Tibial artery (tissue), 4 donors: ENCODE results near the gene SMARCAL1.
A peak's percentile ranks its signal among the peaks of the same experiment; 100 is the strongest.

Experiments
- DNase-seq, 2 donors: peaks; one replicate each; pipeline ENCODE4 v3.0.0-alpha.2; 2019
- H3K27ac ChIP-seq, 2 donors: fragments of 200-600 bp; sonication (generic) in 1 of 2; 1 replicate in 1 of 2; 2 replicates in 1 of 2; pipeline ENCODE4 v1.5.1; 2018 to 2019; ENCODE audit warnings: mild to moderate bottlenecking in 1 of 2
- H3K27me3 ChIP-seq, 2 donors: fragments of 200-600 bp; sonication (generic) in 1 of 2; one replicate each; pipeline versions ENCODE4 v1.5.1 to v1.6.0; 2016 to 2019
- H3K36me3 ChIP-seq, 3 donors: fragments of 200-600 bp; sonication (generic) in 2 of 3; one replicate each; pipeline ENCODE4 v1.5.1; 2016 to 2019; ENCODE audit warnings: mild to moderate bottlenecking in 2 of 3
- H3K4me1 ChIP-seq, 4 donors: fragments of 200-600 bp; sonication (generic) in 2 of 4; 1 replicate in 3 of 4; 2 replicates in 1 of 4; pipeline ENCODE4 v1.5.1; 2016 to 2019
- H3K4me3 ChIP-seq, 2 donors: fragments of 200-600 bp; sonication (generic) in 1 of 2; 1 replicate in 1 of 2; 2 replicates in 1 of 2; pipeline ENCODE4 v1.5.1; 2018 to 2019; ENCODE audit warnings: mild to moderate bottlenecking in 2 of 2
- H3K9me3 ChIP-seq, 3 donors: fragments of 200-600 bp; sonication (generic) in 1 of 3; one replicate each; pipeline ENCODE4 v1.5.1; 2016 to 2019
- CTCF ChIP-seq, 2 experiments: fragments of 200-600 bp in 1 of 2; fragments of 450-650 bp in 1 of 2; IDR thresholded peaks; one replicate each; pipeline ENCODE4 v1.5.1; 2017 to 2019; ENCODE audit warnings: antibody characterized with exemption in 2 of 2, mild to moderate bottlenecking in 1 of 2, moderate library complexity in 1 of 2
- intact Hi-C: fragments of 100-400 bp; cut with DNase I; formaldehyde crosslinking; loops from one replicate; pipeline ENCODE4 v1.15.0; 2023; ENCODE audit warnings: low total_unique reads

The SMARCAL1 gene

GRCh38 chr2:216486271-216486670, 74.0 kb downstream of the SMARCAL1 start:
- Histone ChIP-seq H3K27me3 (no peaks in the 10 kb centered on the region), H3K36me3 (peaks cover 8 to 22% (median 14%) of the 10 kb centered on the region in 3 donors), H3K9me3 (no peaks in the 10 kb centered on the region), H3K27ac (no peak overlapping the region), H3K4me1 (no peaks in the 10 kb centered on the region), H3K4me3 (no peak overlapping the region)
- DNase-seq = no peak
- no peak for TF ChIP-seq CTCF (IDR thresholded peaks at IDR 0.05)
- intact Hi-C loops = no loop called here

- intact Hi-C loops = no loop called here
- DNase-seq = peak in 1 of 2 donors; percentile 36
- no peak for TF ChIP-seq CTCF (IDR thresholded peaks at IDR 0.05)
- Histone ChIP-seq H3K27me3 (no peaks in the 10 kb centered on the region), H3K36me3 (peaks cover 8 to 18% (median 9%) of the 10 kb centered on the region in 3 donors), H3K27ac (no peak overlapping the region), H3K4me1 (no peaks in the 10 kb centered on the region), H3K4me3 (no peak overlapping the region), H3K9me3 (no peaks in the 10 kb centered on the region)
Measured at GRCh38 chr2:216486708-216487107, 74.4 kb downstream of the SMARCAL1 start.

GRCh38 chr2:216490061-216490460, 77.8 kb downstream of the SMARCAL1 start:
- no peaks in the 10 kb centered on the region for H3K36me3 ChIP-seq
- DNase-seq = no peak
- TF ChIP-seq CTCF (IDR thresholded peaks at IDR 0.05) = no peak
- H3K27ac ChIP-seq = no peak overlapping the region
- no peaks in the 10 kb centered on the region for H3K4me1 ChIP-seq
- no peak overlapping the region for H3K4me3 ChIP-seq
- intact Hi-C loops = no loop called here
- H3K27me3 ChIP-seq = no peaks in the 10 kb centered on the region
- no peaks in the 10 kb centered on the region for H3K9me3 ChIP-seq

- Histone ChIP-seq H3K9me3 (no peaks in the 10 kb centered on the region), H3K27me3 (no peaks in the 10 kb centered on the region), H3K4me3 (no peak overlapping the region), H3K36me3 (no peaks in the 10 kb centered on the region), H3K27ac (no peak overlapping the region), H3K4me1 (no peaks in the 10 kb centered on the region)
- intact Hi-C loops = no loop called here
- TF ChIP-seq CTCF (IDR thresholded peaks at IDR 0.05) = no peak
- DNase-seq = no peak
Measured at GRCh38 chr2:216491793-216492596, 79.7 kb downstream of the SMARCAL1 start.

GRCh38 chr2:216492597-216493333, 80.5 kb downstream of the SMARCAL1 start:
- intact Hi-C loops = no loop called here
- Histone ChIP-seq H3K9me3 (no peaks in the 10 kb centered on the region), H3K27me3 (no peaks in the 10 kb centered on the region), H3K27ac (no peak overlapping the region), H3K4me3 (no peak overlapping the region), H3K36me3 (no peaks in the 10 kb centered on the region), H3K4me1 (peaks cover 0 to 6% (median 4%) of the 10 kb centered on the region in 4 donors)
- no peak for DNase-seq
- no peak for TF ChIP-seq CTCF (IDR thresholded peaks at IDR 0.05)
